Fibroblast of skin of left quadriceps (primary cell): ENCODE data around the gene GSE1.

Experiments
- DNase-seq, 2 experiments: peaks; one replicate each; pipeline ENCODE4 v3.0.0-alpha.2; 2013; ENCODE audit warnings: low read depth in 2 of 2

Gene GSE1

GRCh38 chr16:85616607-85617321 is 3.6 kb downstream of the GSE1 start:
- no peak for DNase-seq

GRCh38 chr16:85617948-85618347 is 4.8 kb downstream of the GSE1 start:
- no peak for DNase-seq

GRCh38 chr16:85618521-85618920 is 5.4 kb downstream of the GSE1 start:
- no peak for DNase-seq

GRCh38 chr16:85619101-85619891 is 6.2 kb downstream of the GSE1 start:
- no peak for DNase-seq

- no peak for DNase-seq
Measured at GRCh38 chr16:85620374-85620773, 7.3 kb downstream of the GSE1 start.

GRCh38 chr16:85621698-85622428 is 8.7 kb downstream of the GSE1 start:
- DNase-seq: no peak

- no peak for DNase-seq
Measured at GRCh38 chr16:85622683-85623082, 9.6 kb downstream of the GSE1 start.

GRCh38 chr16:85623250-85623649 is 10.1 kb downstream of the GSE1 start:
- DNase-seq: no peak

- no peak for DNase-seq
Measured at GRCh38 chr16:85623997-85624601, 11.0 kb downstream of the GSE1 start.

GRCh38 chr16:85624646-85625045 is 11.5 kb downstream of the GSE1 start:
- no peak for DNase-seq

GRCh38 chr16:85625053-85625452 is 11.9 kb downstream of the GSE1 start:
- no peak for DNase-seq

- no peak for DNase-seq
Measured at GRCh38 chr16:85625485-85626117, 12.5 kb downstream of the GSE1 start.

GRCh38 chr16:85626191-85626981 is 13.3 kb downstream of the GSE1 start:
- no peak for DNase-seq

- no peak for DNase-seq
Measured at GRCh38 chr16:85627089-85627488, 14.0 kb downstream of the GSE1 start.

GRCh38 chr16:85627526-85628264 is 14.6 kb downstream of the GSE1 start:
- DNase-seq: no peak

- DNase-seq: no peak
Measured at GRCh38 chr16:85628265-85628556, 15.1 kb downstream of the GSE1 start.

- DNase-seq: no peak
Measured at GRCh38 chr16:85628645-85629044, 15.5 kb downstream of the GSE1 start.

GRCh38 chr16:85629326-85629725 is 16.2 kb downstream of the GSE1 start:
- DNase-seq: no peak

- no peak for DNase-seq
Measured at GRCh38 chr16:85629853-85630252, 16.7 kb downstream of the GSE1 start.

- DNase-seq: no peak
Measured at GRCh38 chr16:85631230-85631629, 18.1 kb downstream of the GSE1 start.
